Left lung (tissue), 10 donors: Measurements from ENCODE around the gene APOL3. TPM values are rescaled to one million over a fixed set of nuclear protein-coding genes. Genes with fewer than 3 reads are reported as not detected.
A peak's percentile ranks its signal among the peaks of the same experiment; 100 is the strongest.

Experiments used
- ATAC-seq: fragments of 200-7000 bp; cut with Tn5 transposase; one replicate; pipeline ENCODE4 v1.9.1; 2020; ENCODE audit warnings: moderate library complexity
- DNase-seq, 4 donors: peaks; one replicate each; pipeline ENCODE4 v3.0.0-alpha.2; 2013 to 2020
- H3K27ac ChIP-seq, 2 donors: fragments of 200-600 bp; sonication (generic) in 1 of 2; one replicate each; pipeline versions ENCODE4 v1.5.0 to v1.8.0; 2020 to 2021
- H3K27me3 ChIP-seq, 2 donors: fragments of 200-600 bp; sonication (generic) in 1 of 2; one replicate each; pipeline versions ENCODE4 v1.5.0 to v1.8.0; 2020 to 2021
- H3K36me3 ChIP-seq, 2 donors: fragments of 200-600 bp; sonication (generic) in 1 of 2; one replicate each; pipeline versions ENCODE4 v1.5.0 to v1.8.0; 2020 to 2021
- H3K4me1 ChIP-seq, 2 donors: fragments of 200-600 bp; one replicate each; pipeline ENCODE4 v1.8.0; 2021
- H3K4me3 ChIP-seq, 2 donors: fragments of 200-600 bp; sonication (generic) in 1 of 2; one replicate each; pipeline versions ENCODE4 v1.5.0 to v1.8.0; 2020 to 2021; ENCODE audit warnings: mild to moderate bottlenecking in 1 of 2
- H3K9me3 ChIP-seq, 2 donors: fragments of 200-600 bp; sonication (generic) in 1 of 2; one replicate each; pipeline versions ENCODE4 v1.5.0 to v1.8.0; 2020 to 2021
- intact Hi-C, 2 donors: fragments of 100-400 bp; cut with DNase I; formaldehyde crosslinking; loops; one replicate each; pipeline versions ENCODE4 v1.11.2 to v1.14.2; 2022
- polyA plus RNA-seq, 6 donors: library from polyadenylated mRNA; unstranded; fragments of 120-200 nt; gene quantifications; one replicate each; pipeline ENCODE4 v1.2.1, GENCODE V29; 2013; ENCODE audit not compliant: insufficient read length in 6 of 6
- total RNA-seq, 2 donors: library from RNA; stranded (reverse); fragmentation: NEBNext Ultra II Directional; extraction: Animal tissue kit (Norgen Biotek cat#: 25700); gene quantifications; one replicate each; pipeline ENCODE4 v1.2.1, GENCODE V29; 2021
- TF ChIP-seq, protein P1 (sequence below), 2 donors: fragments of 200-600 bp; sonication (generic) in 1 of 2; IDR thresholded peaks; one replicate each; pipeline versions ENCODE4 v1.5.0 to v1.8.0; 2021; ENCODE audit warnings: antibody characterized with exemption in 2 of 2
- donor health status: DM: no; HTN: yes; CAD: no.
- donor health status: DM: no; HTN: no; CAD: no.

The APOL3 gene
- total and polyA plus RNA-seq, 8 donors, result 27.0 to 57.9 (median 42.0) TPM

DNA sequence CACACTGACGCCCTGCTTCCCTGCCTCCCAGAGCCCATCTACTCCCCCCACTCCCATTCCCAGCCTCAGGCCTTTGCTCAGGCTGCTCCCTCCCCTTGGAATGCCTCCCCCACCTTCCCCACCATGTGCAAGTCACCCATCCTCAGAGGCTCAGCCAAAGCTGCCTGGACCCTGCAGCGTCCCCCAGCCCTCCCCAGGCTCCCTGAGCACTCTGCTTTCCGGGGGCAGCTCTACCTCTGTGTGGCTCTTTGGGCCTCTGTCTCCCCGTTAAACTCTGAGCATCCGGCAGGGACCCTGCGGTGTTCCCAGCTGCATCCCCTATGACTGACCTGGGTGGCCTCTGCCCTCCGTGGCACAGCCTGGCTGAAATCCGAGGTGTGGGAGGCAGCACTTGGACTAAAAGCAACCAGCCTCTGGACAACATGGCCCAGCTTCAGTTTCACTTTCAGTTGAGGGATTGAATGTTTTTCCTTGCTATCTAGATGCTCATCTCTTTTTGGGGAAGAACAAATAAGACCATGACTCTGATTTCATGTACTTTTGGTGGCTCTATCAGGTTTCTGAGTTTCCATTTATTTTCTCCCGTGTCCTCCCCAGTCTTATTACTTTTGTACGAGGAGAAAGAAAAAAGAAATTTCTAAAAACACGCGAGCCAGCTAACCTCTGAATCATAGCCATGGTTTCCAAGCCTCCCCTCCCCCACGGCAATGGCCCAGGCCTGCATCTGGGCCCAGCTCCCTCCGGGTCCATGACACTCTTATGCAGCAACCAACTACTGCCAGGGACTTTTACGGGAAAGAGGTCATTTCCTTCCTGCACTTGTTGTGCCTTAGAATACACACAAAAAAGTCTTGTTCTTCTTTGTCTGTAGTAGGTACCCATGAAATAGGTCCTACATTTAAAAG is 3.8 kb downstream of the APOL3 start:
- peak overlapping the region; percentile 87 to 95 for H3K27ac ChIP-seq
- H3K4me1 ChIP-seq, result peaks cover 39 to 98% of the 10 kb centered on the region in 2 donors
- ATAC-seq (peak; percentile 76), DNase-seq (peak in 3 of 4 donors; percentile 61 to 84 (median 80))
- H3K36me3 ChIP-seq, result no peaks in the 10 kb centered on the region
- no peaks in the 10 kb centered on the region for H3K9me3 ChIP-seq
- peak overlapping the region; percentile 27 to 52 for H3K4me3 ChIP-seq
- TF ChIP-seq, protein P1, sequence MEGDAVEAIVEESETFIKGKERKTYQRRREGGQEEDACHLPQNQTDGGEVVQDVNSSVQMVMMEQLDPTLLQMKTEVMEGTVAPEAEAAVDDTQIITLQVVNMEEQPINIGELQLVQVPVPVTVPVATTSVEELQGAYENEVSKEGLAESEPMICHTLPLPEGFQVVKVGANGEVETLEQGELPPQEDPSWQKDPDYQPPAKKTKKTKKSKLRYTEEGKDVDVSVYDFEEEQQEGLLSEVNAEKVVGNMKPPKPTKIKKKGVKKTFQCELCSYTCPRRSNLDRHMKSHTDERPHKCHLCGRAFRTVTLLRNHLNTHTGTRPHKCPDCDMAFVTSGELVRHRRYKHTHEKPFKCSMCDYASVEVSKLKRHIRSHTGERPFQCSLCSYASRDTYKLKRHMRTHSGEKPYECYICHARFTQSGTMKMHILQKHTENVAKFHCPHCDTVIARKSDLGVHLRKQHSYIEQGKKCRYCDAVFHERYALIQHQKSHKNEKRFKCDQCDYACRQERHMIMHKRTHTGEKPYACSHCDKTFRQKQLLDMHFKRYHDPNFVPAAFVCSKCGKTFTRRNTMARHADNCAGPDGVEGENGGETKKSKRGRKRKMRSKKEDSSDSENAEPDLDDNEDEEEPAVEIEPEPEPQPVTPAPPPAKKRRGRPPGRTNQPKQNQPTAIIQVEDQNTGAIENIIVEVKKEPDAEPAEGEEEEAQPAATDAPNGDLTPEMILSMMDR (IDR thresholded peaks at IDR 0.05), result no peak
- intact Hi-C loops, result no loop called here
- no peaks in the 10 kb centered on the region for H3K27me3 ChIP-seq

DNA sequence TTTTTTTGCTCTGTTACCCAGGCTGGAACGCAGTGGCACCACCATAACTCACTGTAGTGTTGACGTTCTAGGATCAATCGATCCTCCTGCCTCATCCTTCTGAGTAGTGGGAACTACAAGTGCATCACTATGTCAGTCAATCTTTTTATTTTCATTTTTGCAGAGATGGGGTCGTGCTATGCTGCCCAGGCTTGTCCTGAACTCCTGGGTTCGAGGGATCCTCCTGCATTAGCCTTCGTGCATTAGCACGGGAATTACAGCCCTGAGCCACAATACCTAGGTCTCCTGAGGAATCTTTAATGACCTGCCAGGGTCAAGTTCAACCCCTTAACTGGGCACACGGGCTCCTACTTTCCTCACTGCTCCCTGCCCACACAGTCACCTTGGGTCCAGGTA is 4.4 kb downstream of the APOL3 start:
- Histone ChIP-seq H3K4me3 (peak overlapping the region; percentile 27 to 52), H3K36me3 (no peaks in the 10 kb centered on the region), H3K4me1 (peaks cover 39 to 98% of the 10 kb centered on the region in 2 donors), H3K27ac (peak overlapping the region; percentile 87 to 95), H3K27me3 (no peaks in the 10 kb centered on the region), H3K9me3 (no peaks in the 10 kb centered on the region)
- TF ChIP-seq, protein P1 (IDR thresholded peaks at IDR 0.05), result no peak
- DNase-seq (no peak), ATAC-seq (no peak)
- intact Hi-C loops, result no loop called here

DNA sequence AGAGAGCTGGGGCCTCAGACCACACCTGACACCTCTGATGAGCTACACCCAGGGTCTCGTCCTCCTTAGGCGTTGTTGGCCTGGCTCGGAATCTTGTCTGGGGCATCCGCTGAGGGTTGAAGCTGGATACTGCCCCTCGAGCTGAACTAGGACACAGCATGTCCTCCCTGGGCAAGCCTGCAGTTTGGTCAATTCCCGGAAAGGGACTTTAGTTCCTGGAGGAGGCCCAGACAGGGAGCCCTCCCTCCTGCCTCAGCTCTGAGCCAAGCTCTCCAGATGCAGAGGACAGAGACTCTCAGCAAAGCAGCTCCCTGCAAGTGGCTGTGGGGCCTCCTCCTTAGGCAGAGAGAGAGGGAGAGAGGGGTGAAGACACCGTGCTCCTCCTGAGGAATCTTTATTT is 4.9 kb downstream of the APOL3 start:
- ATAC-seq (peak; percentile 52), DNase-seq (peak in 2 of 4 donors; percentile 52 to 70)
- Histone ChIP-seq H3K27ac (peak overlapping the region; percentile 87 to 95), H3K4me3 (peak overlapping the region in 1 of 2 donors; percentile 52), H3K9me3 (no peaks in the 10 kb centered on the region), H3K36me3 (no peaks in the 10 kb centered on the region), H3K4me1 (peaks cover 35 to 98% of the 10 kb centered on the region in 2 donors), H3K27me3 (no peaks in the 10 kb centered on the region)
- TF ChIP-seq, protein P1 (IDR thresholded peaks at IDR 0.05), result no peak
- intact Hi-C loops, result no loop called here

DNA sequence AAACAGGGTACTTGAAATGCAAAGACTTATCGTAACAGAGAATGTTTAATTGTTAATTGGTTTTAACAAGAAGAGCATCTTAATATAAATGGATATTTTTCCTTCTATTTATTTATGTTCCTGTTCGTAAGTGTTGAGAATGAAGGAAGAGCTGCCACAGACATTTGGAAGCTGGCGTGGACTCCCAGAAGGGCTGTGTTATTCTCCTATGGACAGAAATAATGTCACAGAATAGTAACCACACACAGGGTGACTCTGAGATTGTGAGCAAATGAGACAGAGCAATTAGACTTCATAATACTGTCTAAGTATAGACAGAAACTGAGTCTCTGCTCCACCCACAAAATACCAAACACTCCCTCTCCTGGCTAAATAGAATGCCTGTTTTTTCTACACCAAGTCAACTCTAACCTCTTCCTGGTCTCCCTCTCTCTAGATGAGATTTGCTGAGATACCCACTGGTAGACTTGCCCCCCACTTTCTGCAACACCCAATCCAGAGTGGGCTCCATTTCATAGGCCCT is 6.1 kb downstream of the APOL3 start:
- Histone ChIP-seq H3K27ac (peak overlapping the region; percentile 87 to 95), H3K9me3 (no peaks in the 10 kb centered on the region), H3K27me3 (no peaks in the 10 kb centered on the region), H3K4me3 (no peak overlapping the region), H3K36me3 (no peaks in the 10 kb centered on the region), H3K4me1 (peaks cover 30 to 98% of the 10 kb centered on the region in 2 donors)
- intact Hi-C loops, result no loop called here
- ATAC-seq (peak; percentile 28), DNase-seq (peak in 1 of 4 donors; percentile 43)
- TF ChIP-seq, protein P1 (IDR thresholded peaks at IDR 0.05), result no peak
